GM19455 (cell line): ENCODE measurements around the gene RPTOR.
"Not testable (repeated sequence)": the region's sequence is repeated elsewhere in the genome, so short reads cannot be mapped to it uniquely, and the experiment has no call there.

Experiments
- ATAC-seq: cut with Tn5 transposase; IDR thresholded peaks from one replicate; pipeline ENCODE4 v1.9.1; 2021; ENCODE audit not compliant: unreplicated experiment

Gene RPTOR

GRCh38 chr17:80544655-80545498 is at the start of gene RPTOR:
RPTOR (plus strand) TSS chr17:80544838; CDS start chr17:80545630, 792 bp downstream.
- no peak for ATAC-seq

- ATAC-seq: no peak
Observed at GRCh38 chr17:80497726-80498241, 46.9 kb upstream of the RPTOR start.

GRCh38 chr17:80498242-80498919 is 46.3 kb upstream of the RPTOR start:
- no peak for ATAC-seq

GRCh38 chr17:80498920-80499410 is 45.7 kb upstream of the RPTOR start:
- ATAC-seq: no peak

- ATAC-seq: no peak
Observed at GRCh38 chr17:80499560-80499959, 45.1 kb upstream of the RPTOR start.

- ATAC-seq: no peak
Observed at GRCh38 chr17:80499961-80500665, 44.5 kb upstream of the RPTOR start.

- no peak for ATAC-seq
Observed at GRCh38 chr17:80501741-80502577, 42.7 kb upstream of the RPTOR start.

GRCh38 chr17:80502578-80502877 is 42.1 kb upstream of the RPTOR start:
- ATAC-seq: no peak

DNA sequence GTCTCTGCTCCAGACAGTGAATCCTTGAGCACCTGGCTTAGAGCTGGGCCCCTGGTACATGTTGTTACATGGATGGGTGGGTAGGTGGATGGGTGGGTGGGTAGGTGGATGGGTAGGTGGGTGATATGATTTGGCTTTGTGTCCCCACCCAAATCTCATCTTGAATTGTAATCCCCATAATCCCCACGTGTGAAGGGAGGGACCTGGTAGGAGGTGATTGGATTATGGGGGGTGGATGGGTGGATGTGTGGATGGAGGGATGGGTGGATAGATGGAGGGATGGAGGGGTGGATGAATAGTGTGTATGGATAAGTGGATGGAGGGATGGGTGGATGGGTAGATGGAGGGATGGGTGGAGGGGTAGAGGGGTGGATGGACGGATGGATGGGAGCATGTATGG is 41.6 kb upstream of the RPTOR start:
- no peak for ATAC-seq

DNA sequence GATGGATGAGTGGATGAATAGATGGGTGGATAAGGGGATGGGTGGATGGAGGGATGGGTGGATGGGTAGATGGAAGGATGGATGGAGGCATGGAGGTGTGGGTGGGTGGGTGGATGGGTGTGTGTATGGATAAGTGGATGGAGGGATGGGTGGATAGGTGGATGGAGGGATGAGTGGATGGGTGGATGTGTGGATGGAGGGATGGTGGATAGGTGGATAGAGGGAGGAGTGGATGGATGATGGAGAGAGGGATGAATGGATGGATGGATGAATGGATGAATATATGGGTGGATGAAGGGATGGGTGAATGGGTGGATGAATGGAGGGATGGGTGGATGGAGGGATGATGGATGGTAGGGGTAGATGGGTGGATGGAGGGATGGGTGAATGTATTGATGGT is 40.7 kb upstream of the RPTOR start:
- no peak for ATAC-seq

- no peak for ATAC-seq
Observed at GRCh38 chr17:80504686-80505413, 39.8 kb upstream of the RPTOR start.

GRCh38 chr17:80507177-80507576 is 37.5 kb upstream of the RPTOR start:
- not testable (repeated sequence) for ATAC-seq

GRCh38 chr17:80507965-80508364 is 36.7 kb upstream of the RPTOR start:
- no peak for ATAC-seq

DNA sequence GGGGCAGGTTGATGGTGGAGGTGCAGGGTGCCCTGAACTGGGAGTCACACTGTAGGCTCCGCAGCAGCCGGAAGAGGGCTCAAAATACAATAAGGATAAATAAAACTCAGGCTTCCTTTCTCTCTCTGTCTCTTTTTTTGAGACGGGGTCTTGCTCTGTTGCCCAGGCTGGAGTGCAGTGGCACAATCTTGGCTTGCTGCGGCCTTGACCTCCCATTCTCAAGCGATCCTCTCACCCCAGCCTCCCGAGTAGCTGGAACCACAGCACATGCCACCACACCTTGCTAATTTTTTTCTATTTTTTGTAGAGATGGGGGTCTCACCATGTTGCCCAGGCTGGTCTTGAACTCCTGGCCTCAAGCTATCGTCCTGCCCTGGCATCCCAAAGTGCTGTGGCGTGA is 35.3 kb upstream of the RPTOR start:
- no peak for ATAC-seq

GRCh38 chr17:80510132-80510531 is 34.5 kb upstream of the RPTOR start:
- ATAC-seq: no peak

DNA sequence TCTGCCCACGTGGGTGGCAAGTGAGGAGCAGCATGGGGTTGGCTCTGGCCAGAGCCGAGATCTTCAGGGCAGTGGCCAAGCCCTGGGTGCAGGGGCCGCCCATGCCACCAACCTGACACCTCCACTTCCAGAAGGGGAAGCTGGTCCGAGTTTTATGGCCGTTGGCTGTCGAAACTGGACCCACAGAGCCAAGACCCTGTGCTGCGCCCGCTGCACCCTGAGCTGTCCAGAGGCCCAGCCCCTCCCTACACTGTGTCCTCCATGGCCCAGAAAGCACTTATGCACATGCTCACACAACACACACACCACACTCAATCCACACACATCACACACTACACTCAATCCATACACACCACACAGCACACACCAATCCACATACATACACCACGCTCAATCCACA is 33.9 kb upstream of the RPTOR start:
- ATAC-seq: no peak

GRCh38 chr17:80511222-80512180 is 33.1 kb upstream of the RPTOR start:
- no peak for ATAC-seq

- ATAC-seq: no peak
Observed at GRCh38 chr17:80512233-80512632, 32.4 kb upstream of the RPTOR start.

GRCh38 chr17:80513201-80513600 is 31.4 kb upstream of the RPTOR start:
- ATAC-seq: no peak
